Measurements from ENCODE around the gene CALHM6. TPM values are rescaled to one million over a fixed set of nuclear protein-coding genes. Genes with fewer than 3 reads are reported as not detected.

CALHM6 gene
- total RNA-seq, 5 donors from 2014 or later (not counting 1 experiment from before 2014, with no cell fraction given) = 0.53 to 15.4 (median 3.8) TPM

- ChIA-PET POLR2A (no interaction called here), CTCF (no interaction called here)
- Mint-ChIP-seq H3K36me3 (no peaks in the 10 kb centered on the region), H3K27ac (no peak overlapping the region), H3K4me1 (no peaks in the 10 kb centered on the region), H3K4me3 (no peak overlapping the region), H3K9me3 (no peaks in the 10 kb centered on the region), H3K27me3 (peaks cover 0 to 4% of the 10 kb centered on the region in 2 donors)
- WGBS (ENCODE audit: insufficient coverage) = 100% methylated on average over 1 of the region's 4 CpGs
- no peaks in the 10 kb centered on the region for H3K27me3 ChIP-seq (replicated peaks in 1 of 2; ENCODE audit: control insufficient read depth in 2 of 2, extremely low read depth in 1 of 2, insufficient read depth in 2 of 2, low read length in 1 of 2)
- H3K4me3 ChIP-seq (ENCODE audit: control insufficient read depth in 1 of 2, extremely low read depth in 1 of 2, low read length in 1 of 2) = no peak overlapping the region
- H3K9me3 ChIP-seq = no peaks in the 10 kb centered on the region
- H3K27ac ChIP-seq (ENCODE audit: low read length) = no peak overlapping the region
- H3K36me3 ChIP-seq (ENCODE audit: control insufficient read depth in 2 of 2, extremely low read depth in 1 of 2, insufficient read depth in 1 of 2, low read length in 1 of 2) = peaks cover 0 to 3% of the 10 kb centered on the region in 2 donors
- DNase-seq (no peak), ATAC-seq (replicated peaks in 1 of 4) (no peak)
- no peaks in the 10 kb centered on the region for H3K4me1 ChIP-seq (ENCODE audit: control insufficient read depth in 1 of 2, extremely low read depth in 1 of 2, insufficient read depth in 2 of 2, low read length in 2 of 2)
Measured at GRCh38 chr6:116433206-116433712, 27.9 kb upstream of the CALHM6 start.

GRCh38 chr6:116434056-116434725 is 27.0 kb upstream of the CALHM6 start:
- Histone ChIP-seq H3K27me3 (replicated peaks in 1 of 2; ENCODE audit: control insufficient read depth in 2 of 2, extremely low read depth in 1 of 2, insufficient read depth in 2 of 2, low read length in 1 of 2) (no peaks in the 10 kb centered on the region), H3K4me1 (ENCODE audit: control insufficient read depth in 1 of 2, extremely low read depth in 1 of 2, insufficient read depth in 2 of 2, low read length in 2 of 2) (no peaks in the 10 kb centered on the region), H3K4me3 (ENCODE audit: control insufficient read depth in 1 of 2, extremely low read depth in 1 of 2, low read length in 1 of 2) (no peak overlapping the region), H3K9me3 (no peaks in the 10 kb centered on the region), H3K36me3 (ENCODE audit: control insufficient read depth in 2 of 2, extremely low read depth in 1 of 2, insufficient read depth in 1 of 2, low read length in 1 of 2) (peaks cover 0 to 3% of the 10 kb centered on the region in 2 donors), H3K27ac (ENCODE audit: low read length) (no peak overlapping the region)
- no CpG with 5 or more reads among the region's 1 CpG for WGBS (ENCODE audit: insufficient coverage)
- Mint-ChIP-seq H3K36me3 (no peaks in the 10 kb centered on the region), H3K4me1 (no peaks in the 10 kb centered on the region), H3K4me3 (no peak overlapping the region), H3K9me3 (no peaks in the 10 kb centered on the region), H3K27ac (no peak overlapping the region), H3K27me3 (peaks cover 0 to 4% of the 10 kb centered on the region in 2 donors)
- DNase-seq = no peak
- POLR2A ChIA-PET = interaction anchor here in 1 of 2 donors (0.6 kb wide), 1 partner anchor 41 kb away, joined by 3 read pairs; no protein-coding TSS in a partner anchor
- ATAC-seq (replicated peaks in 1 of 4) = no peak
- CTCF ChIA-PET = no interaction called here

GRCh38 chr6:116436586-116436985 is 24.6 kb upstream of the CALHM6 start:
- no peak overlapping the region for H3K27ac ChIP-seq (ENCODE audit: low read length)
- no peaks in the 10 kb centered on the region for H3K4me1 ChIP-seq (ENCODE audit: control insufficient read depth in 1 of 2, extremely low read depth in 1 of 2, insufficient read depth in 2 of 2, low read length in 2 of 2)
- peaks cover under 1 to 6% of the 10 kb centered on the region in 2 donors for H3K27me3 Mint-ChIP-seq
- ATAC-seq (replicated peaks in 1 of 4) (no peak), DNase-seq (no peak)
- no peak overlapping the region for H3K4me3 ChIP-seq (ENCODE audit: control insufficient read depth in 1 of 2, extremely low read depth in 1 of 2, low read length in 1 of 2)
- no peaks in the 10 kb centered on the region for H3K4me1 Mint-ChIP-seq
- no peaks in the 10 kb centered on the region for H3K9me3 ChIP-seq
- 90% methylated on average over 7 of the region's 7 CpGs for WGBS (ENCODE audit: insufficient coverage)
- H3K36me3 Mint-ChIP-seq = no peaks in the 10 kb centered on the region
- POLR2A ChIA-PET = no interaction called here
- no peaks in the 10 kb centered on the region for H3K9me3 Mint-ChIP-seq
- no peak overlapping the region for H3K4me3 Mint-ChIP-seq
- no peaks in the 10 kb centered on the region for H3K27me3 ChIP-seq (replicated peaks in 1 of 2; ENCODE audit: control insufficient read depth in 2 of 2, extremely low read depth in 1 of 2, insufficient read depth in 2 of 2, low read length in 1 of 2)
- peaks cover 0 to 3% of the 10 kb centered on the region in 2 donors for H3K36me3 ChIP-seq (ENCODE audit: control insufficient read depth in 2 of 2, extremely low read depth in 1 of 2, insufficient read depth in 1 of 2, low read length in 1 of 2)
- CTCF ChIA-PET = no interaction called here
- no peak overlapping the region for H3K27ac Mint-ChIP-seq

GRCh38 chr6:116437656-116438055 is 23.5 kb upstream of the CALHM6 start:
- ATAC-seq (replicated peaks in 1 of 4) (no peak), DNase-seq (no peak)
- Mint-ChIP-seq H3K4me3 (no peak overlapping the region), H3K27me3 (peaks cover 9 to 10% of the 10 kb centered on the region in 2 donors), H3K36me3 (no peaks in the 10 kb centered on the region), H3K27ac (no peak overlapping the region), H3K4me1 (no peaks in the 10 kb centered on the region), H3K9me3 (no peaks in the 10 kb centered on the region)
- H3K4me3 ChIP-seq (ENCODE audit: control insufficient read depth in 1 of 2, extremely low read depth in 1 of 2, low read length in 1 of 2) = no peak overlapping the region
- POLR2A ChIA-PET = no interaction called here
- CTCF ChIA-PET = no interaction called here
- H3K27me3 ChIP-seq (replicated peaks in 1 of 2; ENCODE audit: control insufficient read depth in 2 of 2, extremely low read depth in 1 of 2, insufficient read depth in 2 of 2, low read length in 1 of 2) = no peaks in the 10 kb centered on the region
- H3K4me1 ChIP-seq (ENCODE audit: control insufficient read depth in 1 of 2, extremely low read depth in 1 of 2, insufficient read depth in 2 of 2, low read length in 2 of 2) = no peaks in the 10 kb centered on the region
- no peaks in the 10 kb centered on the region for H3K9me3 ChIP-seq
- no peak overlapping the region for H3K27ac ChIP-seq (ENCODE audit: low read length)
- H3K36me3 ChIP-seq (ENCODE audit: control insufficient read depth in 2 of 2, extremely low read depth in 1 of 2, insufficient read depth in 1 of 2, low read length in 1 of 2) = peaks cover 0 to 3% of the 10 kb centered on the region in 2 donors

GRCh38 chr6:116438590-116439448 is 22.4 kb upstream of the CALHM6 start:
- POLR2A ChIA-PET = no interaction called here
- Histone ChIP-seq H3K9me3 (no peaks in the 10 kb centered on the region), H3K4me1 (ENCODE audit: control insufficient read depth in 1 of 2, extremely low read depth in 1 of 2, insufficient read depth in 2 of 2, low read length in 2 of 2) (no peaks in the 10 kb centered on the region), H3K27ac (ENCODE audit: low read length) (no peak overlapping the region), H3K36me3 (ENCODE audit: control insufficient read depth in 2 of 2, extremely low read depth in 1 of 2, insufficient read depth in 1 of 2, low read length in 1 of 2) (no peaks in the 10 kb centered on the region), H3K27me3 (replicated peaks in 1 of 2; ENCODE audit: control insufficient read depth in 2 of 2, extremely low read depth in 1 of 2, insufficient read depth in 2 of 2, low read length in 1 of 2) (no peaks in the 10 kb centered on the region), H3K4me3 (ENCODE audit: control insufficient read depth in 1 of 2, extremely low read depth in 1 of 2, low read length in 1 of 2) (no peak overlapping the region)
- CTCF ChIA-PET = no interaction called here
- no peak overlapping the region for H3K4me3 Mint-ChIP-seq
- peaks cover 9 to 10% of the 10 kb centered on the region in 2 donors for H3K27me3 Mint-ChIP-seq
- no peaks in the 10 kb centered on the region for H3K4me1 Mint-ChIP-seq
- H3K36me3 Mint-ChIP-seq = no peaks in the 10 kb centered on the region
- H3K9me3 Mint-ChIP-seq = no peaks in the 10 kb centered on the region
- ATAC-seq (replicated peaks in 1 of 4) (no peak), DNase-seq (no peak)
- no CpG with 5 or more reads among the region's 6 CpGs for WGBS (ENCODE audit: insufficient coverage)
- no peak overlapping the region for H3K27ac Mint-ChIP-seq

GRCh38 chr6:116439522-116440051 is 21.6 kb upstream of the CALHM6 start:
- Mint-ChIP-seq H3K9me3 (no peaks in the 10 kb centered on the region), H3K36me3 (no peaks in the 10 kb centered on the region), H3K27me3 (peaks cover 9 to 10% of the 10 kb centered on the region in 2 donors), H3K4me1 (peaks cover 5% of the 10 kb centered on the region in 3 donors), H3K27ac (no peak overlapping the region), H3K4me3 (no peak overlapping the region)
- no peaks in the 10 kb centered on the region for H3K9me3 ChIP-seq
- H3K27ac ChIP-seq (ENCODE audit: low read length) = no peak overlapping the region
- CTCF ChIA-PET = interaction anchor here in 1 of 2 donors (0.8 kb wide), 1 partner anchor 19 kb away, joined by 5 read pairs; no protein-coding TSS in a partner anchor
- DNase-seq (no peak), ATAC-seq (replicated peaks in 1 of 4) (no peak)
- H3K4me1 ChIP-seq (ENCODE audit: control insufficient read depth in 1 of 2, extremely low read depth in 1 of 2, insufficient read depth in 2 of 2, low read length in 2 of 2) = no peaks in the 10 kb centered on the region
- no CpG with 5 or more reads among the region's 1 CpG for WGBS (ENCODE audit: insufficient coverage)
- H3K4me3 ChIP-seq (ENCODE audit: control insufficient read depth in 1 of 2, extremely low read depth in 1 of 2, low read length in 1 of 2) = no peak overlapping the region
- H3K36me3 ChIP-seq (ENCODE audit: control insufficient read depth in 2 of 2, extremely low read depth in 1 of 2, insufficient read depth in 1 of 2, low read length in 1 of 2) = no peaks in the 10 kb centered on the region
- POLR2A ChIA-PET = no interaction called here
- no peaks in the 10 kb centered on the region for H3K27me3 ChIP-seq (replicated peaks in 1 of 2; ENCODE audit: control insufficient read depth in 2 of 2, extremely low read depth in 1 of 2, insufficient read depth in 2 of 2, low read length in 1 of 2)

Data from T-cell (primary cell).